Astrocyte of the spinal cord (primary cell): ENCODE data around the gene TOM1L1.

Source experiments
- DNase-seq: peaks from one replicate; pipeline ENCODE4 v3.0.0; 2011; ENCODE audit warnings: low read depth, low spot score
- H3K4me3 ChIP-seq: 2 replicates; pipeline ENCODE4 v1.5.1; 2011; ENCODE audit warnings: low read depth, mild to moderate bottlenecking, low read length, moderate library complexity
- in situ Hi-C: cut with HindIII; loops from 2 replicates; pipeline ENCODE4 v1.10.0; 2017; ENCODE audit warnings: low sequenced_read_pairs
- TF ChIP-seq, protein P1 (sequence below): IDR thresholded peaks from 2 replicates; pipeline ENCODE4 v1.5.1; 2012; ENCODE audit warnings: low read depth, mild to moderate bottlenecking, low read length, inconsistent platforms

Gene TOM1L1

DNA sequence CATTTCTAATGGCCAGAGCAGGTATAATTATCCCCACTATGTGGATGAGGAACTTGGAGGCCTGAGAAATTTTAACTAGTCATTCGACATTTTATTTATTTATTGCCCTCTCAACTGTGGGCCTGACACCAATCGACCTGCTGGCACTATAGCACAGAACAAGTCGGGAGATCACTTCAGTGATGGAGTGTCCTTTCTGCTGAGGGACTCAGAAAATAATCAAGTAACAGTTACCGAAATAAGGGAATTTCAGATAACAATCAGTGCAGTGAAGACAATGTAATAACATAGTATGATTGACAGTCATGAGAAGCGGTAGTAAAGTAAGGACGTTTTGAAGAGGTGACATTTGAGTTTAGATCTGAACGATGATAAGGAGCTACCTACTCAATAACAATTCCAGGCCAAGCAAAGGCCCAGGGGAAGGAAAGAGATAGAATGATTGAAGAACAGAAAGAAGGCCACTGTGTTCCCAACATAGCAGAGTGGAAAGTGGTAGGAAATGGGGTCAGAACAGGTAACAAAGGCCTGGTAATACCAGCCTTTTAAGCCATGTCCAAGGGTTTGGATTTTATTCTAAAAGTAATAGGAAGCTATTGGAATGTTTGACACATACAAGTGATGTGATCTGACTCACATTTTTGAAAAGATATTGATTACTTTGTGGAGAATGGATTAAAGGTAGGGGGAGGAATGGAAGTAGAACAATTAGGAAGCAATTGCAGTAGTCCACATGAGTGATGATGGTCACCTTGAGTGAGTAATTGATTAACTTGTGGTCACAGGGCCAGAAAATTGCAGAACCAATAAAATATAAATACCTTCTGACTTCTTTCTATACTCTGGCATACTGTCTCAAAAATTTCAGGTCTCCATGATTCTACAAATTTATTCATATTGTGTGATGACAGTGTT, 69.3 kb downstream of the TOM1L1 start:
- peak overlapping the region; percentile 95 for H3K4me3 ChIP-seq
- DNase-seq = no peak
- in situ Hi-C loops = no loop called here
- TF ChIP-seq, protein P1, sequence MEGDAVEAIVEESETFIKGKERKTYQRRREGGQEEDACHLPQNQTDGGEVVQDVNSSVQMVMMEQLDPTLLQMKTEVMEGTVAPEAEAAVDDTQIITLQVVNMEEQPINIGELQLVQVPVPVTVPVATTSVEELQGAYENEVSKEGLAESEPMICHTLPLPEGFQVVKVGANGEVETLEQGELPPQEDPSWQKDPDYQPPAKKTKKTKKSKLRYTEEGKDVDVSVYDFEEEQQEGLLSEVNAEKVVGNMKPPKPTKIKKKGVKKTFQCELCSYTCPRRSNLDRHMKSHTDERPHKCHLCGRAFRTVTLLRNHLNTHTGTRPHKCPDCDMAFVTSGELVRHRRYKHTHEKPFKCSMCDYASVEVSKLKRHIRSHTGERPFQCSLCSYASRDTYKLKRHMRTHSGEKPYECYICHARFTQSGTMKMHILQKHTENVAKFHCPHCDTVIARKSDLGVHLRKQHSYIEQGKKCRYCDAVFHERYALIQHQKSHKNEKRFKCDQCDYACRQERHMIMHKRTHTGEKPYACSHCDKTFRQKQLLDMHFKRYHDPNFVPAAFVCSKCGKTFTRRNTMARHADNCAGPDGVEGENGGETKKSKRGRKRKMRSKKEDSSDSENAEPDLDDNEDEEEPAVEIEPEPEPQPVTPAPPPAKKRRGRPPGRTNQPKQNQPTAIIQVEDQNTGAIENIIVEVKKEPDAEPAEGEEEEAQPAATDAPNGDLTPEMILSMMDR = no peak

DNA sequence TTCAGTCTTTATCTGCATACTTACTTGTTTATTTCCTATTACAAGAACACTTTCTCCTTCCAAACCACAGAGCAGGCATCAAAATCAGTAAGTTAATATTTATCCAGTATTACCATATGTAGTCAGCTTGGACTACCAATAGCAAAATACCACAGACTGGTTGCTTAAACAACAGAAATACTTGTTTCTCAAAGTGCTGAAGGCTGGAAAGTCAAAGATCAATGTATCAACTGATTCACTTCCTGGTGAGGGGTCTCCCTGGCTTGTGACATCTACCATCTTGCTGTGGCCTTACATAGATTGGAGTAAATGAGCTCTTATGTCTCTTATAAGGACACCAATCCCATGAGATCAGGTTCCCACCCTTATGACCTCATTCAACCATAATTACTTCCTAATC, 70.5 kb downstream of the TOM1L1 start:
- TF ChIP-seq, protein P1 = no peak
- no peak for DNase-seq
- in situ Hi-C loops = no loop called here
- H3K4me3 ChIP-seq = no peak overlapping the region

- in situ Hi-C loops = no loop called here
- TF ChIP-seq, protein P1 = no peak
- H3K4me3 ChIP-seq = no peak overlapping the region
- no peak for DNase-seq
Measured at GRCh38 chr17:54971901-54972300, 71.2 kb downstream of the TOM1L1 start.

DNA sequence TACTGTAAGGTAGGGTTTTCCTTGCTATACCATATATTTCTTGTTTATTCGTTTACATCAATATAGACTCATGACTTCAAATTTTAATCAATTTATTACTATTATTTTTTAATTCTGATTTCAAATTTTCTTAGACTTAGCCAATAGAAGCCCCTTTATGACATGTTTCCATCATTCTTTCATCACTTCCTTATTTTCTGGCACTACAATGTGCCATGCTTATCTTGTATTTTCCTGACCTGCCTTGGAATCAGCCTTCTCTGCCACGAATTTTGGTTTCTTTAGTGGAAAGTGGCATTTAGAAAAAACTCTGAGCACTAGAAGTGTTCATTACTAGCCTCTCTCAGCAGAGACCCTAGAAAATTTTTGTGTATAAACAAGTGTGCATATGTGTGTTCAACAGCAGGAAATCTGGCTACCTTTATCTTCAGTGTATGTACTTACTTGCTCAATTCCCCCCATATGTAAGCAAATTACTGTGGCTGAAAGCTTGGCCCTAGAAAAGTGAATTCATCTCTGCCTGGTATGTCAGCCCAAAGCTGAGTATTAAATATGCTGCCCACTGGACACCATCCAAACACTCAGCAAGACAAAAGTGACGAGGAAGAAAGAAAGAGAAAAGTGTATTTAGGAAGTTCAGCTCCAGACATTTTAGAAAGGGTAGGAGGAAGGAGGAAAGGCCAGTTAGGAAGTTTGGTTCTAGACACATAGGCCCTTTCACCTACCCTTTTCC, 71.9 kb downstream of the TOM1L1 start:
- no peak for DNase-seq
- H3K4me3 ChIP-seq = no peak overlapping the region
- TF ChIP-seq, protein P1 = no peak
- in situ Hi-C loops = no loop called here

- no peak for DNase-seq
- TF ChIP-seq, protein P1 = no peak
- H3K4me3 ChIP-seq = no peak overlapping the region
- in situ Hi-C loops = no loop called here
Measured at GRCh38 chr17:54974759-54975158, 74.1 kb downstream of the TOM1L1 start.

DNA sequence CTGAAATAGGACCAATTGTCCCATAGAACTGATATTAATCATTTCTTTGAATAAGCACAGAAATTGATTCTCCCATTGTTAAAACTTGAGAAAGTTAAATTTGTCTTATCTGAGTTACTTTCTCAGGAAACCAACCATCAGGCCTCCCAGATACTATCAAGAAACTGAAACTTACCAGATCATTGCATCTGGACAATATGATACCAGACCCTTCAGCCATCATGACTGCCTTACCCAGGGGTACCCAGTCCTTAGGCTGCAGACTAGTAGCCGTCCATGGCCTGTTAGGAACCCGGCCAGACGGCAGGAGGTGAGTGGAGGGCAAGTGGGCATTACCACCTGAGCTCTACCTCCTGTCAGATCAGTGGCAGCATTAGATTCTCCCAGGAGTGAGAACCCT, 75.7 kb downstream of the TOM1L1 start:
- in situ Hi-C loops = no loop called here
- no peak overlapping the region for H3K4me3 ChIP-seq
- DNase-seq = no peak
- TF ChIP-seq, protein P1 = no peak
